HPDE6-E6E7 (cell line): ENCODE measurements around the gene KIF11.
A peak's percentile ranks its signal among the peaks of the same experiment; 100 is the strongest.
"Not testable (repeated sequence)": the region's sequence is repeated elsewhere in the genome, so short reads cannot be mapped to it uniquely, and the experiment has no call there.

Experiments
- DNase-seq: peaks from one replicate; pipeline ENCODE4 v3.0.0; 2011; ENCODE audit warnings: missing footprints; ENCODE audit errors: extremely low spot score

The KIF11 gene

GRCh38 chr10:92590623-92591549 lies 2.0 kb upstream of the KIF11 start:
- DNase-seq: no peak

- DNase-seq: peak; percentile 86
These were observed 1.3 kb upstream of the KIF11 start for GRCh38 chr10:92591550-92592022.

- no peak for DNase-seq
These were observed 974 bp downstream of the KIF11 start for GRCh38 chr10:92593619-92594588.

GRCh38 chr10:92595505-92595904 lies 2.6 kb downstream of the KIF11 start:
- DNase-seq: no peak

- no peak for DNase-seq
These were observed 5.4 kb downstream of the KIF11 start for GRCh38 chr10:92598321-92598720.

- no peak for DNase-seq
These were observed 11.9 kb downstream of the KIF11 start for GRCh38 chr10:92604841-92605240.

GRCh38 chr10:92615515-92615914 lies 22.6 kb downstream of the KIF11 start:
- no peak for DNase-seq

- no peak for DNase-seq
These were observed 26.4 kb downstream of the KIF11 start for GRCh38 chr10:92619368-92619767.

GRCh38 chr10:92627845-92628480 lies 35.0 kb downstream of the KIF11 start:
- DNase-seq: no peak

GRCh38 chr10:92629945-92630344 lies 37.0 kb downstream of the KIF11 start:
- no peak for DNase-seq

GRCh38 chr10:92638037-92638436 lies 45.1 kb downstream of the KIF11 start:
- no peak for DNase-seq

- DNase-seq: no peak
These were observed 47.2 kb downstream of the KIF11 start for GRCh38 chr10:92640107-92640506.

- DNase-seq: no peak
These were observed 48.6 kb downstream of the KIF11 start for GRCh38 chr10:92641492-92641891.

- no peak for DNase-seq
These were observed 52.0 kb downstream of the KIF11 start for GRCh38 chr10:92644921-92645320.

- not testable (repeated sequence) for DNase-seq
These were observed 57.9 kb downstream of the KIF11 start for GRCh38 chr10:92650864-92651263.

GRCh38 chr10:92655426-92655825 lies 62.5 kb downstream of the KIF11 start:
- no peak for DNase-seq

GRCh38 chr10:92656266-92656961 lies 63.5 kb downstream of the KIF11 start:
- no peak for DNase-seq

- DNase-seq: no peak
These were observed 64.1 kb downstream of the KIF11 start for GRCh38 chr10:92657024-92657423.

- no peak for DNase-seq
These were observed 69.9 kb downstream of the KIF11 start for GRCh38 chr10:92662848-92663247.

GRCh38 chr10:92664322-92664721 lies 71.4 kb downstream of the KIF11 start:
- no peak for DNase-seq

GRCh38 chr10:92667078-92667477 lies 74.1 kb downstream of the KIF11 start:
- DNase-seq: no peak
